ENCODE data around the gene SLC12A4.

SLC12A4 gene

DNA sequence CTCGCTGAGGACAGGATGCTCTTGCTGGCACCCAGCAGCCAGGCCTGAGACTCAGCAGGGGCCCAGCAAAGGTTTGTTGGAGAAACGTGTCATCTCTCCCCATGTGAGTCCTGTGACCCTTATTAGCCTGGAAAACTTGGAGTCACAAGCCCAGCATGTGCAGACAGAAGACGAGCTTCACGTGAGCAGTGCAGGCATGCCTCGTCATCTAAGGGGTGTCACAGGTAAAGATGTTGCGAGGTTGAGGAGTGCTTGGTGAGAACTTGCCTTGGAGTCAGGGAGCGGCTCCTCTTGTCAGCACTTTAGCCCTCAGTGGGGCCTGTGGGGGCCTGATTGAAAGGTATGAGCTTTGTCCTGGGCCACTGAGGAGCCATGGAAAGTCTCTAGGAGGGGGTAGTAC is 34.6 kb downstream of the SLC12A4 start:
- H3K36me3 Mint-ChIP-seq (ENCODE audit: low read depth), result no peaks in the 10 kb centered on the region
- H3K4me1 Mint-ChIP-seq, result peaks cover 30% of the 10 kb centered on the region
- H3K9me3 Mint-ChIP-seq, result no peaks in the 10 kb centered on the region
- peak overlapping the region in 1 of 3 experiments; percentile 99 for H3K27ac Mint-ChIP-seq
- peak overlapping the region; percentile 100 for H3K4me3 Mint-ChIP-seq
- no peak for TF ChIP-seq CTCF (IDR thresholded peaks at IDR 0.05; ENCODE audit: unreplicated experiment in 3 of 3)
- no peaks in the 10 kb centered on the region for H3K27me3 Mint-ChIP-seq (ENCODE audit: low read depth)

GRCh38 chr16:67932462-67932840 is 36.0 kb downstream of the SLC12A4 start:
- TF ChIP-seq CTCF (IDR thresholded peaks at IDR 0.05; ENCODE audit: unreplicated experiment in 3 of 3), result no peak
- no peaks in the 10 kb centered on the region for H3K36me3 Mint-ChIP-seq (ENCODE audit: low read depth)
- peaks cover 30% of the 10 kb centered on the region for H3K4me1 Mint-ChIP-seq
- H3K27ac Mint-ChIP-seq, result no peak overlapping the region
- H3K4me3 Mint-ChIP-seq, result no peak overlapping the region
- H3K9me3 Mint-ChIP-seq, result no peaks in the 10 kb centered on the region
- H3K27me3 Mint-ChIP-seq (ENCODE audit: low read depth), result no peaks in the 10 kb centered on the region

- Mint-ChIP-seq H3K4me1 (peaks cover 24% of the 10 kb centered on the region), H3K36me3 (ENCODE audit: low read depth) (no peaks in the 10 kb centered on the region), H3K27ac (no peak within 1 kb of the TSS), H3K9me3 (no peaks in the 10 kb centered on the region), H3K27me3 (ENCODE audit: low read depth) (no peaks in the 10 kb centered on the region), H3K4me3 (no peak within 1 kb of the TSS)
- no peak for TF ChIP-seq CTCF (IDR thresholded peaks at IDR 0.05; ENCODE audit: unreplicated experiment in 3 of 3)
These were observed 36.5 kb downstream of the SLC12A4 start, which contains the start of gene CTRL for GRCh38 chr16:67931712-67932461. CTRL (minus strand) TSS chr16:67931862; CDS start chr16:67931852, 10 bp downstream.

DNA sequence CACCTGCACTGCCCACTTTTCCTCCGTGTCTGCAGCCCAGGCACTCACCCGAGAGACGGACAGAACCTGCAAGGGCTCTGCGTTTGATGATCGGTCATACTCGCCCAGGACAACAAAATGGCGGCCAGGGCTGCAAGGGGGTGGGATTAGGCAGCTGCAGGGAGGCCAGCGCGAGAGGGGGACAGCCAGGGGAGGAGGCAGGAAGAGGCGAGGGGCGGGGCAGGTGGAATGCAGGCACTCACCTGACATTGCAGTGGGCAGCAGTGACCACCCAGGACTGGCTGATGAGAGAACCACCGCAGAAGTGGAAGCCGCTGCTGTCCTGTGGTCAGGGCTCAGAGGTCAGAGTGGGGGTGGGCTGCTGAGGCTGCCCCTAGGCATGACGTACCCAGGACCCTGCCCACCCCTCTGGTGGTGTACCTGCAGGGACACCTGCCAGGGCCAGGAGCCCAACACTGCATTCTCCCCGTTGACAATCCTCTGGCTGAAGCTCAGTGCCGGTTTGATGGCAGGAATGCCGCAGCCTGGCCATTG is 37.7 kb downstream of the SLC12A4 start:
- Mint-ChIP-seq H3K9me3 (no peaks in the 10 kb centered on the region), H3K4me1 (peaks cover 20% of the 10 kb centered on the region)

DNA sequence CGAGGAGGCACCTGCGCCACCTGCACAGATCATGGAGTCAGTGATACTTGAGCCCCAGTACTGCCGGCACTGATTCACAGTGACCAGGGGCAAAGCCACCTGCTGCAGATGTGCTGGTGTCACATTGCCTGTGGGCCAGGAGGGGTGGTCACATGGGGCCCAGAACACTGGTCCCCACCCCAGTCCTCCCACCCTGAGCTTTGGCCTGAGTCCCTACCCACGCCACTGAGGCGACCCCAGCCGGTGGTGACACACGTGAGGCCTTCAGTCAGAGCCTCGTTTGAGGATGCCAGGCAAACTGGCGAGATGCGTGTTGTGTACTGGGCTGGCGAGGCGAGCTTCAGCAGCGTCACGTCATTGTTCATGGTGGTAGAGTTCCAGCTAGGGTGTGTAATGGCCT is 38.2 kb downstream of the SLC12A4 start:
- Mint-ChIP-seq H3K4me3 (no peak overlapping the region), H3K27me3 (ENCODE audit: low read depth) (no peaks in the 10 kb centered on the region), H3K27ac (no peak overlapping the region), H3K9me3 (no peaks in the 10 kb centered on the region), H3K36me3 (ENCODE audit: low read depth) (no peaks in the 10 kb centered on the region), H3K4me1 (peaks cover 14% of the 10 kb centered on the region)
- no peak for TF ChIP-seq CTCF (IDR thresholded peaks at IDR 0.05; ENCODE audit: unreplicated experiment in 3 of 3)

More for the DNA sequence above, 37.7 kb downstream of the SLC12A4 start:
- Mint-ChIP-seq H3K27me3 (ENCODE audit: low read depth) (no peaks in the 10 kb centered on the region), H3K27ac (no peak overlapping the region), H3K4me3 (no peak overlapping the region), H3K36me3 (ENCODE audit: low read depth) (no peaks in the 10 kb centered on the region)
- TF ChIP-seq CTCF (IDR thresholded peaks at IDR 0.05; ENCODE audit: unreplicated experiment in 3 of 3), result no peak
